ENCODE measurements around the gene ZGPAT.
"Not testable (repeated sequence)": the region's sequence is repeated elsewhere in the genome, so short reads cannot be mapped to it uniquely, and the experiment has no call there.

Gene ZGPAT, protein sequence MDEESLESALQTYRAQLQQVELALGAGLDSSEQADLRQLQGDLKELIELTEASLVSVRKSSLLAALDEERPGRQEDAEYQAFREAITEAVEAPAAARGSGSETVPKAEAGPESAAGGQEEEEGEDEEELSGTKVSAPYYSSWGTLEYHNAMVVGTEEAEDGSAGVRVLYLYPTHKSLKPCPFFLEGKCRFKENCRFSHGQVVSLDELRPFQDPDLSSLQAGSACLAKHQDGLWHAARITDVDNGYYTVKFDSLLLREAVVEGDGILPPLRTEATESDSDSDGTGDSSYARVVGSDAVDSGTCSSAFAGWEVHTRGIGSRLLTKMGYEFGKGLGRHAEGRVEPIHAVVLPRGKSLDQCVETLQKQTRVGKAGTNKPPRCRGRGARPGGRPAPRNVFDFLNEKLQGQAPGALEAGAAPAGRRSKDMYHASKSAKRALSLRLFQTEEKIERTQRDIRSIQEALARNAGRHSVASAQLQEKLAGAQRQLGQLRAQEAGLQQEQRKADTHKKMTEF

GRCh38 chr20:63707558-63708300 is at the start of gene ZGPAT, which contains the start of gene ARFRP1:
ZGPAT (plus strand) TSS chr20:63708039; CDS start chr20:63708581, 542 bp downstream.
ARFRP1 (minus strand) TSS chr20:63707976; CDS start chr20:63707091, 885 bp downstream.
- peak; percentile 64 to 76 for DNase-seq (ENCODE audit: low read depth in 2 of 2, low spot score in 1 of 2)

DNA sequence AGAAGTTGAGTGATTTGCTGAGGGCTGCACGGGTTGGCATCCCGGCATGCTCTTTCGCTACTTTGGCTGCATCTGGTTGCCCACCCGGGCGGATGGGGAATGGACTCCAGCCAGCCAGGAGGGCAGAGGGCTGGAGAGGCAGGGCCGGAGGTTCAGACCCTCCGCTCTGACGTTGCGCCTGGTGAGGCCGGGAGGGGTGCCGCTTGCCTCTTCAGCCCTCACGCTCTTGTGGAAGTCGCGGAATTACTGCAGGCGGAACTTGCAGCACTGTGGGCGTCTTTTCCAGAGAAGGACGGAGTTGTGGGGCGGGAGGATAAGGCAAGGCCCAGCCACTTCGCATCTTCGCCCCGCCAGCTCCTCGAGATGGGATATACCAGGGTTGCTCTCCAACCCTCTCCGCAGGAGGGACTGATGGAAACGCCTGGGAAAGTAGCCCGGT is 49.1 kb upstream of the ZGPAT start:
- DNase-seq (ENCODE audit: low read depth in 2 of 2, low spot score in 1 of 2), result no peak

GRCh38 chr20:63659370-63659769 is 48.5 kb upstream of the ZGPAT start:
- DNase-seq (ENCODE audit: low read depth in 2 of 2, low spot score in 1 of 2), result no peak

- not testable (repeated sequence) for DNase-seq (ENCODE audit: low read depth in 2 of 2, low spot score in 1 of 2)
Measured at GRCh38 chr20:63660174-63660573, 47.7 kb upstream of the ZGPAT start.

DNA sequence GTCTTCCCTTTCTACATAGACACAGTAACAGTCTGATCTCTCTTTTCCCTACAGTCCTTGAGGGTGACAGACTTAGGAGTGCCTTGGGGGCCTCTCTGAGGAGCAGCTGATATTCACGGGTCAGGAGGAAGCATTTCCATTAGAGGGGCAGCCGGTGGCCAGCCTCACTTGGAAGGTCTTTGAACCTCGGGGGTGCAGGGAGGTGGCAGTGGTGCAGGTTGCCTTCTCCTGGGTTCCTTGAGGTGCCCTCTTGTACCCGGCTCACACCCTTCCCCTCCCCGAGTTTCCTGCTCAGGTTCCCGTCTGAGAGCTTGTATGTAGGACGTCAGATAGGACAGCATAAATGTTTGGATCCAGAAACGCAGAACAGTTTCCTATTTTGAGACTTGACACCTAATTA is 47.2 kb upstream of the ZGPAT start:
- DNase-seq (ENCODE audit: low read depth in 2 of 2, low spot score in 1 of 2), result no peak

DNA sequence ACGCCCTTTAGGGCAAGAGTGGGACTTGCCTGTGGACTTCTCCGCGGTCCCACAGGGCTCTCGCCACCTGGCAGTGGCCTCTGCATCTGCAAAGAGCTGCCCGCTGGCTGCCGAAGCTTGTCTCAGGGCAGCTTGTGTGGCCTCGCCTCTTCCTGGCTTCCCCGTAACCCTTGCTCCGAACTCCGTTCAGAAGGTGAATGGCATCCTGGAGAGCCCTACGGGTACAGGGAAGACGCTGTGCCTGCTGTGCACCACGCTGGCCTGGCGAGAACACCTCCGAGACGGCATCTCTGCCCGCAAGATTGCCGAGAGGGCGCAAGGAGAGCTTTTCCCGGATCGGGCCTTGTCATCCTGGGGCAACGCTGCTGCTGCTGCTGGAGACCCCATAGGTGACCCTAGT is 46.7 kb upstream of the ZGPAT start:
- DNase-seq (ENCODE audit: low read depth in 2 of 2, low spot score in 1 of 2), result no peak

- no peak for DNase-seq (ENCODE audit: low read depth in 2 of 2, low spot score in 1 of 2)
Measured at GRCh38 chr20:63661959-63662812, 45.7 kb upstream of the ZGPAT start.

GRCh38 chr20:63662813-63663189 is 45.0 kb upstream of the ZGPAT start:
- no peak for DNase-seq (ENCODE audit: low read depth in 2 of 2, low spot score in 1 of 2)

DNA sequence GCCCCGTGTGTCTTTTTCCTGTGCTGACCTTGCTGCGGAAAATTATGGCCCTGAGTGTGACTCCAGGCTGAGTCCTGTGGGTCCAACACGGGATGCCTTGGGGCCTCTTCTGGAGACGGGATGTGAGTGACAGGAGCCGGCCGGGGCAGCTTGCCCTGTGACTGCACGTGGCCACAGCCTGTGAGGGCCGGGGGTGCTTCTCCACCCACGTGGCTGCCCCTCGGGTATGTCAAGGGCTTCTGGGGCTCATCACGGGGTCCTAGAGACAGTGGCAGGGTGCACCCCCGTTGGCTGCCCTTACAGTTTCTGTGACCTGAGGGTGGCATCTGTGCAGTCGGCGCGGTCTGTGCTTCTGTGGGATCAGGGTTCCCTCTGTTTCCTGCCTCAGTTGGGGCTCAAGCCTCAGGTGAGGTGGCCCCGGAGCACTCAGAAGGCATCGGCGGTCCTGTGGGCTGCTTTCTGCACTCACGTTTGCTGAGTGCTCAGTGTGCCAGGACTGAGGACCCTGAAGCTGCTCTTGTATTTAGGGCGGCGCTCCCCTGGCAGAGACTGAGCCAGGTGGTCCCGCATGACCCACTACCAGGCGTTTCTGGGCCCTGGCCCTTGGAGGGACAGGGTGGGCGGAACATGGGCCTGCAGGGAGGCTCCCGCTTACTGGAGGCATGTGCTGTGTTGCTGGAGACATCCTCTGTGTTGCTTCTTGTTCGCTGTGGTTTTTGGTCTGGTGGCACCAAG is 44.3 kb upstream of the ZGPAT start:
- DNase-seq (ENCODE audit: low read depth in 2 of 2, low spot score in 1 of 2), result no peak

DNA sequence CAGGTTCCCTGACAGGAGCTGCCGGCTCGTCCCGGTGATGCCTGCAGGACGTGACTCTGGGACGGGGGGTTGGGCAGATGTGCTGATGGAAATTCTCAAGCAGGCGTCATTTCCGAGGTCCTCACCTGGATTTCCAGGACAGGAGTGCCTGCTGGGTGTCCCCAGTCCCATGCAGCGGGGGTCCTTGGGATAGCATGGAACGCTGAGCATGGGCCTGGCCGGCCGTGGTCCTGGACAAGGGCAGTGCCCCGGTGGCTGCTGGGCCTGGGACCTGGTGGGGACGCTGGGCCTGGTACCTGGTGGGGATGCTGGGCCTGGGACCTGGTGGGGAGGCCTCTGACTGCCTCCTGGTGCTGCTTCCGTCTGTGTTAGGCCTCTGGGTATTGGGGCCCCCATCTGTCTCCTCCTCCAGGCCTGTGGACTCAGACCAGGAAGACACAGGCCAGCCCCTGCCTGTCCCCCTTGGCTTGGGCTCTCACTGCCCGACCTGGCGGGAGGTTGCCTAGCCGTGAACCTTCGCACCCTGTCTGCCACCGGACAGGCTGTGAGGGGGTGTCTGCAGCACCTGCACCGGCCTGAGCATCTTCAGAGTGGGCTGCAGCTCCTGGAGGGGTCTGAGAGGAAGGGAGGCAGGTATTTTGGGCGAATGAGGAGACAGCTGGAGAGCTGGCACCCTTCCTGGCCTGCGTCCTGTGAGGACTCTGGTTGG is 43.5 kb upstream of the ZGPAT start:
- DNase-seq (ENCODE audit: low read depth in 2 of 2, low spot score in 1 of 2), result no peak

GRCh38 chr20:63664861-63665594 is 42.8 kb upstream of the ZGPAT start:
- no peak for DNase-seq (ENCODE audit: low read depth in 2 of 2, low spot score in 1 of 2)

DNA sequence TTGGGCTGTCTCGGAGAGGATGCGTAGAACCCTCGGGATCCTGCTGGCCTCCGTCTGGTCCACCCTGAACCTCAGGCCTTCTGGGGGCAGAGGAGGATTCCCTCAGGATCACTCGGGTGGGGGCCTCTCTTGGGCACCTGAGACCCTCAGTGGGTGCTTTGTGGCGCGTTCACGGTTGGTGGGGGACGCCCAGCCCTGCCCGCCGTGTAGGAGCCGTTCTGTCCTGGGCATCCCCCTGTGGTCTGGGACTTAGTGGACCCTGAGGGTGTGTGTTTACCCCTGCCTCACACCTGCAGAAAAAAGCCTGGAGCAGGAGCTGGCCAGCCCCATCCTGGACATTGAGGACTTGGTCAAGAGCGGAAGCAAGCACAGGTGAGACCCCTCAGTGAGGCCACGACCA is 42.1 kb upstream of the ZGPAT start:
- no peak for DNase-seq (ENCODE audit: low read depth in 2 of 2, low spot score in 1 of 2)

- DNase-seq (ENCODE audit: low read depth in 2 of 2, low spot score in 1 of 2), result no peak
Measured at GRCh38 chr20:63667858-63668257, 40.0 kb upstream of the ZGPAT start.

DNA sequence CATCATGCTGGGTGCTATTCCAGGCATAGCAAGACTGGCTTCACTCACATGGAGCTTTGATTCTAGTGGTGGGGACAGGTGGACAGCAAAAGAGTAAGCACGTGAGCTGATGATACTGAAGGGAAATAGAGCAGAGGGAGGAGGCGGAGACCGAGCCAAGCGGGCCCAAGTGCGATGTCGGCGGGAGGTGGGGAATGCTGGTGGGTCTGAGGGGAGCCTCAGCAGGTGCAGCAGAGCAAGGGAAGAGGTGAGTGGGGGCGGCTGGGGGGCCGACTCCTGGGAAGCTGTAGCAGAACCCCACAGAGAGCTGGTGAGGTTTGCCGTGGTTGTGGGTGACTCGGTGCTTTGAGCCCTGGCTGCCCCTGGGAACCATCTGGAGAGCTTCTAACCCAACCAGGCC is 39.5 kb upstream of the ZGPAT start:
- DNase-seq (ENCODE audit: low read depth in 2 of 2, low spot score in 1 of 2), result no peak

GRCh38 chr20:63671695-63672094 is 36.1 kb upstream of the ZGPAT start:
- not testable (repeated sequence) for DNase-seq (ENCODE audit: low read depth in 2 of 2, low spot score in 1 of 2)

GRCh38 chr20:63672666-63673065 is 35.2 kb upstream of the ZGPAT start:
- no peak for DNase-seq (ENCODE audit: low read depth in 2 of 2, low spot score in 1 of 2)

- DNase-seq (ENCODE audit: low read depth in 2 of 2, low spot score in 1 of 2), result no peak
Measured at GRCh38 chr20:63673951-63674350, 33.9 kb upstream of the ZGPAT start.

DNA sequence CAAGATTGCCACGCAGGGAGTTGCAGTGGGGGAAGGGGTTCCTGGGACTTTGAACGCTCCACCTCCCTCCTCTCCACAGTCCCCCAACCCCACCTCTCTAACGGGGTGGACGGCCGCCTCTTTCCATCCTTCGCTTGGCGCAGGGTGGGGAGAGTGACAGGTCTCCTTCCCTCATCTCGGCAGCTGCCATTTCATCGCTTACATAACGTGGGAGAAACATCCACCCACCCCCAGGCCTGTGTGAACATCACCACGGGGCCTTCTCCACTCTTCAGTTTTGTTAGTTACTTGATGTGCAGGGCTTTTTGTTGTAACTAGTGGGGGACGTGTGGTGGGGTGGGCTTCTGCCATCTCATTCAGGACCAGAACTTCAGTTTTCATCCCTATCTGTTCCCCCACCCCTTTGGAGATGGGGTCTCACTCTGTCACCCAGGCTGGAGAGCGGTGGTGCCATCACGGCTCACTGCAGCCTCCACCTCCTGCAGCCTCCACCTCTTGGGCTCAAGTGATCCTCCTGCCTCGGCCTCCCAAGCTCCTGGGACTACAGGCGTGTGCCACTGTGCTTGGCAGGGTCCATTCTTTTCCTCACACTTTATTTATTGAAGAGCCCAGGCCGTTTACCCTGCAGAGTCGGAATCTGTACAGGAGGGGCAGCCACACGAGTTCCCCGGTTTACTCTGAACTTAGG is 32.0 kb upstream of the ZGPAT start:
- DNase-seq (ENCODE audit: low read depth in 2 of 2, low spot score in 1 of 2), result no peak

GRCh38 chr20:63678071-63678470 is 29.8 kb upstream of the ZGPAT start:
- DNase-seq (ENCODE audit: low read depth in 2 of 2, low spot score in 1 of 2), result no peak
